GM19328 (cell line): ENCODE data around the gene LGALS4.
"Not testable (repeated sequence)": the region's sequence is repeated elsewhere in the genome, so short reads cannot be mapped to it uniquely, and the experiment has no call there.

Experiments used
- ATAC-seq: cut with Tn5 transposase; IDR thresholded peaks from one replicate; pipeline ENCODE4 v1.9.1; 2021; ENCODE audit warnings: mild to moderate bottlenecking, moderate library complexity; ENCODE audit not compliant: unreplicated experiment

LGALS4 gene

GRCh38 chr19:38812841-38813320 lies at the start of gene LGALS4:
Gene LGALS4, minus strand, starts transcription at chr19:38812945. Its CDS starts 59 bp downstream, at chr19:38812886.
- ATAC-seq: no peak

GRCh38 chr19:38861368-38861767 lies 48.6 kb upstream of the LGALS4 start:
- no peak for ATAC-seq

DNA sequence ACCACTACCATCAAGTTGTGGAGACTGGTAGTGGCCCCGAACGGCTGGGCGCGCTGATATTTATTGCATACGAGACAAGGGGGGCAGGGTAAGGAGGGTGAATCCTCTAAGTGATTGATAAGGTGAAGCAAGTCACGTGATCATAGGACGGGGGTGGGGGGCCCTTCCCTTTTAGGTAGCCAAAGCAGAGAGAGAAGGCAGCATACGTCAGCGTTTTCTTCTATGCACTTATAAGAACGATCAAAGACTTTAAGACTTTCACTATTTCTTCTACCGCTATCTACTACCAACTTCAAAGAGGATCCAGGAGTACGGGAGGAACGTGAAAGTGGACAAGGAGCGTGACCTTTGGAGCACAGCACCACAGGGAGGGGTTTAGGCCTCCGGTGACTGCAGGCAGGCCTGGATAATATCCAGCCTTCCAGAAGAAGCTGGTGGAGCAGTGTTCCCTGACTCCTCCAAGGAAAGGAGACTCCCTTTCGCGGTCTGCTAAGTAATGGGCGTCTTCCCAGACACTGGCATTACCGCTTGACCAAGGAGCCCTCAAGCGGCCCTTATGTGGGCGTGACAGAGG lies 47.0 kb upstream of the LGALS4 start:
- not testable (repeated sequence) for ATAC-seq

DNA sequence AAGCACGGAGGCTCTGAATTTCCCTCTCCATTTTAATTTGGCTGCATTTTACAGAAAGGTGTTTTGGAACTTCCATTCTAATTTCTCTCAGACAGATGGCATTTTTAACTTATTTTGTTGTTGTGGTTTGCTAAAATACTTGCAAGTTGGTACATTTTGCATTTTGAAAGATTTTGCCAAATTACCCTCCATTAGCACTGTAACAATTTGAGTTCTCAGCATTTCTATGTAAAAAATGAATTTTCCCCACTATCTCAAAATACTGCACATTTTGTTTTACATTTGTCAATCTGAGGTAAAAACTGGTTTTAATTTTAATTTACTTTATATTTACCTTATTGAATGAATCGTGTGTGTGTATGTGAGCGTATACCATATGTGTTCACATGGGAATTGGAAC lies 44.1 kb upstream of the LGALS4 start:
- no peak for ATAC-seq

DNA sequence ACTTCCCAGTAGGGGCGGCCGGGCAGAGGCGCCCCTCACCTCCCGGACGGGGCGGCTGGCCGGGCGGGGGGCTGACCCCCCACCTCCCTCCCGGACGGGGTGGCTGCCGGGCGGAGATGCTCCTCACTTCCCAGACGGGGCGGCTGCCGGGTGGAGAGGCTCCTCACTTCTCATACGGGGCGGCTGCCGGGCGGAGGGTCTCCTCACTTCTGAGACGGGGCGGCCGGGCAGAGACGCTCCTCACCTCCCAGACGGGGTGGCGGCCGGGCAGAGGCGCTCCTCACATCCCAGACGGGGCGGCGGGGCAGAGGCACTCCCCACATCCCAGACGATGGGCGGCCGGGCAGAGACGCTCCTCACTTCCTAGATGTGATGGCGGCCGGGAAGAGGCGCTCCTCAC lies 43.0 kb upstream of the LGALS4 start:
- ATAC-seq: not testable (repeated sequence)

DNA sequence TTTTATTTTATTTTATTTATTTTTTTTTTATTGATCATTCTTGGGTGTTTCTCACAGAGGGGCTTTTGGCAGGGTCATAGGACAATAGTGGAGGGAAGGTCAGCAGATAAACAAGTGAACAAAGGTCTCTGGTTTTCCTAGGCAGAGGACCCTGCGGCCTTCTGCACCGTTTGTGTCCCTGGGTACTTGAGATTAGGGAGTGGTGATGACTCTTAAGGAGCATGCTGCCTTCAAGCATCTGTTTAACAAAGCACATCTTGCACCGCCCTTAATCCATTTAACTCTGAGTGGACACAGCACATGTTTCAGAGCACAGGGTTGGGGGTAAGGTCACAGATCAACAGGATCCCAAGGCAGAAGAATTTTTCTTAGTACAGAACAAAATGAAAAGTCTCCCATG lies 42.2 kb upstream of the LGALS4 start:
- not testable (repeated sequence) for ATAC-seq

GRCh38 chr19:38853214-38853613 lies 40.5 kb upstream of the LGALS4 start:
- ATAC-seq: no peak

DNA sequence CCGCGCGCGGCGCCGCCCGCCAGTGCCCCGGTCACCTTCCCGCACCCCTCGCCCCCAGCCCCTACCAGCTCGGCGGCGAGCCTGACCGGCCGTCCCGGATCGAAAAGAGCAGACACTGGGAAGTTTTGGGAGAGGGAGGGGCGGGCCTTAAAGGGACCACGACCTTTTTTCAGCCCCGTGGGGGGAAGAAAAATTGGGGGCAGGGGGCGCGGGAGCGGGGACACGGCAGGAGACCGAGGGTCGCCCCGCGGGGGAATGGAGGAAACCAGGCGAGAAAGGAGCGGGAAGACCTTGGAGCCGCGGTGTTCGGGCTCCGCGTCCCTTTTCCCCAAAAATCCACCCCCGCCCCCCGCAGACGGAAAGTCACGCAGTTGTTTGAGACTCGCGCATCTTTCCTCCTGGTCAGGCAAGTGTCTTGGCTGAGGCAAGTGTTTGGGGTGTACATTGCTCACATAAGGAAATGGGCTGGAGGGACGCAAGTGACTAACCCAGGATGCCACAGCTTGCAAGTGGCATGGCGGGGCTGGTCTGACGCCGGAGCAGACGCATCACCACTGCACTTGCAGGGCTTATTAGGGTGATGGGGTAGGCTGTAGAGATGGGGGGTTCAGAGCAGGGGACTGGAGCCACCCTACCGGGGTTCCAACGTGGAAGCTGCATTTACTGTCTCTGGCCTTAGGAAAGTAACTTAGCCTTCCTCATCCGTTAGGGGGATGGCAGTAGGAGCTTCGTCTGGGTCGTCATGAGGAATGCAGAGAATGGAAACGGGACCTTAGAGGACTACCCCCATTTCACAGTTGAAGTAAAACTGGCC lies 39.7 kb upstream of the LGALS4 start:
- ATAC-seq: no peak

- peak; percentile 18 for ATAC-seq
These were observed 39.0 kb upstream of the LGALS4 start for GRCh38 chr19:38851622-38852230.

DNA sequence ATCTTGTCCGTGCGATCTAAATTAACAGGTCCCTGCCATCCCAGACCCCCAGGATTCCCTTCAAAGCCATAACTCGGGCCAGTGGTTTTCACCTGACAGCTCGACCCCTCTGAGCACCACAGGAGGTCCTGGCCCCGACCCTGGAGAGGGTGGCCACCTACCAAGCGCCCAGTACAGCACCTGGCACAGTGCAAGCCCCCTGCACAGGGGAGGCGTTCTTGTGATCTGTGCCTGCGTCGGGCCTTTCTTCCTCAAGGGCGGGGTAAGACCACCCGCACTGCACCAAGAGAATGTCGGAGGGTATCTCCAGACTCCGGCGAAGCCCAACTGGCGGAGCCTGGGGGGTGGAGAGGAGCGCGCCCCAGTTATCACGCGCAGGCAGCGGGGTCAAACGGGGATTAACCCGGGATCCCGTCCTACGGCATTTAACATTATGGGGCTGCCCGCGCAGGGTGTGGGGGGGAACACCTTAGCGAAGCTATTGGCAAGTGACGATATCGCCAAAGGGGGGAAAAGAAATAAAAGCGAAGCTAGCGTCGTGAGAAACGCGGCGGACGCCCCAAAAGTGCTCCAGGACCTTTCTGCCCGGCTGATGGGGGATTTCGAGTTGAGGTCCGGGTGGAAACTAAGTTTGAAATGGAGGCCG lies 38.4 kb upstream of the LGALS4 start:
- no peak for ATAC-seq

DNA sequence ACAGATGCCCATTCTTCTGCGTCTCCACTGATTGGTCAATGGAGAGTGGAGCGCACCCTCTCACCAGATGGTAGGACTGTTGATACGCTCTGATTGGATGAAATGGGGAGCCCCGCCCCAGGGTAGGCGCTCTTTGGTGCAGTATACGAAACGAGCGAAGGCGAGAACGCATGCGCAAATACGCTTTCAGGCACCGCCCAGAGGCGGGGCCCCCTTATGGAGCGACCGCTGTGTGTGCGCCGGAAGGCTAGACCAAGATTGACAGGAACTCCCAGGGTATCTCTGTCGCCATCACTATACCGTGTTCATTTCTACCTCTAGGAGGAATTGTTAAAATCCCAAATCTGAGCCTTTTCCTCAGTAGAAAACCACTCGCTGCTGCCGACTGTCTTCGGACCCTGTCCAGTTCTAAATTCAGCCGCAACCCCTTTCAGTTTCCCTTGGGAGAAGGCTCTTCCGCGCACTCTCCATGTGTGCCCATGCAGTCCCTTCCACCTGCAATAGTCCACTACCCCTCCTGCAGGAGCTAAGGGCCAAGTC lies 37.8 kb upstream of the LGALS4 start:
- ATAC-seq: peak; percentile 63

DNA sequence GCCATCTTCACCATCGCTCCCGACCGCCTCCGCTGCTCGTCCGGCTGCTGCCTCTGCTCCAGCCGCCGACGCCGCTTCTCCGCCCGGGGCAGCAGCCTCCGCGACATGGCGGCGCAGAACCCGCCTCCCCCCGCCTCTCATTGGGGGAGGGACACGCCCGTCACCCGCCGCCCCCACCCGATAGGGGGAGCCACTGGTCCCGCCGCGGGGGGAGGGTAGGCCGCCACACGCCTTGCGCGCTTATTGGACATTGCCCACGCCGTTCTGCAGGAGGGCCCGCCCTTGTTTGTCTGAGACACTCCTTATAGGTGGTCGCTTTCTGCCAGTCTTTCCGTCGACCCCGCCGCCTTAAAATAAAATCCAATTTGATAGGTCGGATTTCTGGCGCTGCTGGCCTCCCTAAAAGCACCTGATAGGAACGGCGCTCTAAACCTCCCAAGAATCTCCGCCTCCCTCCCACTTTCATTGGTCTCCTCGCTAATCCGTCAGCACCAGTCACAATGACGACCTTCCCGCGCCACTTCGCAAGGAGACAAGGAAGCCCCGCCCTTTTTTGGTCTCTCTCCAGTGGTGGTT lies 37.2 kb upstream of the LGALS4 start, which contains the start of gene HNRNPL:
HNRNPL (minus strand) TSS at position 127 of the 576 bp plus-strand sequence; CDS start at position 107, 20 bp downstream.
- ATAC-seq: peak; percentile 49

DNA sequence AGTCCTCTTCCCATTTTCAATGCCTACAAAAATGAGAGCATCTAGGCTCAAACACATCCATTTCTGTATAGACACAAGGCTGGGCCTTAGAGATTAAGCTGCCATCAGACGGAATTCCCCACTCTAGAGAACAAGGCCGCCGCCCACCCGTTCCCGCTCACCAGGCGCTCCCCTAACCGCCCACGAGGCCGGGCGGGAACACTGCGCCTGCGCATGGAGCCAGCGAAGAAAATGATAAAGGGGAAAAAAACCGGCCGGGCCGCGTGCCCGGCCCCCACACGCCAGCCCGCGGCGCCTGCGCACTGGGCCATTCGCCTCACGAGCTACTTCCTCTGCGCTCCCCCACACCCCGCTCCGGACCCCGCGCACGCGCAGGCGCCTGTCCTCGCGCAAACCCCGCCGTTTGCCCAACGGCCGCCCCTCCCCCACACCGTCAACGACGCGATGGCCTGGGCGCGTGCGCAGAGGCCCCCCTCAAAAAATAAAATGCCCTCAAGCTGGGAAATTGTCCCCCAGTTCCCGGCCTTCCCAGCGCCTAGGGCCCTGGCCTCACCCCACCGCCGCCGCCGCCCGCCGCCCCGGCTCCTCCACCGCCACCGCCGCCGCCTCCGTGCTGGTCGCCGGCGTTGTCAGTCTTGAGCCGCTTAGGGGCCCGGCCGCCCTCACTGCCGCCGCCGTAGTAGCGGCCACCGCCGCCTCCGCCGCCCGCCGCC lies 36.6 kb upstream of the LGALS4 start:
- peak; percentile 19 for ATAC-seq

- no peak for ATAC-seq
These were observed 35.8 kb upstream of the LGALS4 start for GRCh38 chr19:38848299-38849146.

DNA sequence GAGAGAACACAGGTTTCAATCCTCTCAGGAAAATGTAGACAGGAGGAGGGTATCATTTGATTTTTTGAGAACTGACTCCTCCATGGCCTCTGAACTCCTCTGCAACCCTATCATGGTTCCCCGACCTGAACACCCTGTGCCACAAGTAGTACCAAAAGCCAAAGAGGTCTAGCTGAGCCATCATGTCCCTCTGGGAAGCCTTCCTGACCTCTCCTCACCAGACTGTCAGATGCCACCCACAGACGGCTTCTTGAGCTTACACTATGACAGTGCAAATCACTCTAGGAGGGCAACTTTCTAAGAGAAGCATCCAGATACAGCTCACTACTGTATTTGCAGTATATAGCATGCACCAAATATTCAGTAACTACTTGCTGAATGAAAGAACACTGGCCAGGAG lies 33.4 kb upstream of the LGALS4 start:
- no peak for ATAC-seq

- no peak for ATAC-seq
These were observed 32.8 kb upstream of the LGALS4 start for GRCh38 chr19:38845374-38846024.

GRCh38 chr19:38844093-38844686 lies 31.4 kb upstream of the LGALS4 start:
- ATAC-seq: no peak

DNA sequence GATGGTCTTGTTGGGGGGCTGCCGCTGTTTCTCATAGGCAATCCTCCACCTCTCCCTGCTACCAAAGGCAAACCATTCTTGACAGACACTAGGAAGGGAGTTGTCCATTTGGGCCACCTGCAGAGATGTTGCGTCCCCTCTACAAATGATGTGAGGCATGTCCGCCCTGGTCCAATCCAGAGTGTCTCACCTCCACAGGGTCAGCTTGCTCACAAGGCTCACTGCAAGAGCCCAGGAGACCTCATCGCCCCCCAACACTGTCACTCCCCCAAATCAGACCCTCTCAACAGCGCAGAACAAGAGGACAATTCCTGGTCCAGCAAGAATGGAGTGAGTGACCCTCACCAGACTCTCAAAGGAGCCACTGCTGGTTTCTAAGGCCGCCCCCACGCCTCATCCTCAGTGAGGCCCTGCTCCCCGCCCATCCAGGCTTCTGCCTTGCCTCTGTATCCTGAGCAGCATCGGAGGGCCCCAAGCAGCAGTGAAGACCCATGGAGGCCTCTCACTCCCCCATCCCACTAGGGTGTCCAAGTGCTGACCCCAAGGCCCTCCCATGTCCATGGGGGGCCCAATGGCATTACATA lies 30.5 kb upstream of the LGALS4 start:
- ATAC-seq: no peak
